GM23338 (cell line): ENCODE data around the gene ADAM11. TPM values are rescaled to one million over a fixed set of nuclear protein-coding genes. Genes with fewer than 3 reads are reported as not detected.

Source experiments
- ATAC-seq: fragments of 200-7000 bp; cut with Tn5 transposase; 3 replicates; pipeline ENCODE4 v1.9.1; 2020
- DNase-seq: peaks from one replicate; pipeline ENCODE4 v3.0.0-alpha.2; 2015; ENCODE audit warnings: low spot score
- H2AFZ ChIP-seq: fragments of 200-600 bp; sonication (generic); 2 replicates; pipeline ENCODE4 v1.8.0; 2016; ENCODE audit warnings: antibody characterized with exemption, mild to moderate bottlenecking, moderate library complexity
- H3F3A ChIP-seq: fragments of 200-600 bp; sonication (generic); replicated peaks from 2 replicates; pipeline ENCODE4 v1.8.0; 2017; ENCODE audit warnings: antibody characterized with exemption, mixed run types, low read depth
- H3K27ac ChIP-seq: fragments of 200-600 bp; sonication (generic); 2 replicates; pipeline ENCODE4 v1.6.1; 2016; ENCODE audit warnings: low read depth
- H3K27me3 ChIP-seq: fragments of 200-600 bp; sonication (generic); 2 replicates; pipeline ENCODE4 v1.8.0; 2016; ENCODE audit warnings: mild to moderate bottlenecking, mixed run types, moderate library complexity; ENCODE audit not compliant: insufficient read depth
- H3K36me3 ChIP-seq: fragments of 200-600 bp; sonication (generic); 2 replicates; pipeline ENCODE4 v1.8.0; 2016; ENCODE audit warnings: mild to moderate bottlenecking; ENCODE audit not compliant: insufficient read depth
- H3K4me1 ChIP-seq: fragments of 200-600 bp; sonication (generic); 2 replicates; pipeline ENCODE4 v1.8.0; 2016; ENCODE audit warnings: mild to moderate bottlenecking, moderate library complexity; ENCODE audit not compliant: insufficient read depth
- H3K4me2 ChIP-seq: fragments of 200-600 bp; sonication (generic); 2 replicates; pipeline ENCODE4 v1.7.1; 2017; ENCODE audit warnings: mixed run types
- H3K4me3 ChIP-seq: fragments of 200-600 bp; sonication (generic); 2 replicates; pipeline ENCODE4 v1.6.1; 2016; ENCODE audit warnings: mixed run types
- H3K79me2 ChIP-seq: fragments of 200-600 bp; sonication (generic); replicated peaks from 2 replicates; pipeline ENCODE4 v1.8.0; 2017; ENCODE audit warnings: mild to moderate bottlenecking; ENCODE audit not compliant: insufficient read depth
- H3K9me2 ChIP-seq: fragments of 200-600 bp; sonication (generic); 2 replicates; pipeline ENCODE4 v1.8.0; 2017; ENCODE audit not compliant: insufficient read depth
- H4K20me1 ChIP-seq: fragments of 200-600 bp; sonication (generic); replicated peaks from 2 replicates; pipeline ENCODE4 v1.8.0; 2017; ENCODE audit warnings: mild to moderate bottlenecking; ENCODE audit not compliant: insufficient read depth
- H3K27ac Mint-ChIP-seq: 2 replicates; pipeline ENCODE4 v1.8.0; 2020; ENCODE audit warnings: inconsistent platforms, mild to moderate bottlenecking, moderate library complexity, mixed read lengths
- H3K27me3 Mint-ChIP-seq: 3 replicates; pipeline ENCODE4 v1.8.0; 2022; ENCODE audit warnings: low read depth, mild to moderate bottlenecking, moderate library complexity, mixed read lengths, inconsistent platforms; ENCODE audit not compliant: insufficient read depth, poor library complexity
- H3K36me3 Mint-ChIP-seq: 3 replicates; pipeline ENCODE4 v1.8.0; 2021; ENCODE audit warnings: low read depth, mild to moderate bottlenecking, inconsistent platforms, moderate library complexity, mixed read lengths
- H3K4me1 Mint-ChIP-seq: 3 replicates; pipeline ENCODE4 v1.8.0; 2020; ENCODE audit warnings: mild to moderate bottlenecking, inconsistent platforms, mixed read lengths
- H3K4me3 Mint-ChIP-seq: 3 replicates; pipeline ENCODE4 v1.8.0; 2021; ENCODE audit warnings: moderate library complexity, mild to moderate bottlenecking, inconsistent platforms, mixed read lengths
- H3K9me3 Mint-ChIP-seq: 3 replicates; pipeline ENCODE4 v1.8.0; 2020; ENCODE audit warnings: moderate library complexity, mild to moderate bottlenecking, inconsistent platforms, mixed read lengths
- CREB1 ChIP-seq: fragments of 250-450 bp; sonication (Bioruptor Pico); IDR thresholded peaks from 2 replicates; pipeline ENCODE4 v1.5.0; 2020; ENCODE audit warnings: low read depth, mild to moderate bottlenecking, moderate library complexity
- EZH2 ChIP-seq: fragments of 200-600 bp; sonication (generic); IDR thresholded peaks from one replicate; pipeline ENCODE4 v1.8.0; 2017; ENCODE audit warnings: antibody characterized with exemption, mild to moderate bottlenecking, low read depth; ENCODE audit not compliant: unreplicated experiment
- EZH2phosphoT487 ChIP-seq: fragments of 200-600 bp; sonication (generic); IDR thresholded peaks from one replicate; pipeline ENCODE4 v1.8.1; 2018; ENCODE audit warnings: antibody characterized with exemption; ENCODE audit not compliant: unreplicated experiment
- JUNB ChIP-seq: IDR thresholded peaks from one replicate; pipeline ENCODE4 v1.6.1; 2016; ENCODE audit warnings: antibody characterized with exemption; ENCODE audit not compliant: unreplicated experiment
- POLR2AphosphoS5 ChIP-seq: IDR thresholded peaks from 2 replicates; pipeline ENCODE4 v1.6.1; 2016; ENCODE audit warnings: antibody characterized with exemption, low read depth
- STAT1 ChIP-seq: IDR thresholded peaks from one replicate; pipeline ENCODE4 v1.6.1; 2016; ENCODE audit warnings: antibody characterized with exemption; ENCODE audit not compliant: unreplicated experiment
- ZNF114 ChIP-seq: fragments of 250-450 bp; sonication (Bioruptor Pico); IDR thresholded peaks from 2 replicates; pipeline ENCODE4 v1.5.0; 2020; ENCODE audit warnings: mild to moderate bottlenecking, moderate library complexity
- ZNF331 ChIP-seq: fragments of 250-450 bp; sonication (Bioruptor Pico); IDR thresholded peaks from 2 replicates; pipeline ENCODE4 v1.5.0; 2020; ENCODE audit warnings: low read depth, mild to moderate bottlenecking, moderate library complexity
- polyA plus RNA-seq: library from polyadenylated mRNA; unstranded; fragments of >200 nt; fragmentation: Nextera tagmentation; extraction: Ambion mirVana; gene quantifications from 2 replicates; pipeline ENCODE4 v1.2.1, GENCODE V29; 2016
- total RNA-seq: library from RNA; depleted of rRNA; stranded (reverse); fragments of >200 nt; shearing (Covaris generic); gene quantifications from 2 replicates; pipeline ENCODE4 v1.2.3, GENCODE V29; 2014

The ADAM11 gene
- total and polyA plus RNA-seq, 2 experiments from 2014 or later = 0.55 to 4.7 TPM

DNA sequence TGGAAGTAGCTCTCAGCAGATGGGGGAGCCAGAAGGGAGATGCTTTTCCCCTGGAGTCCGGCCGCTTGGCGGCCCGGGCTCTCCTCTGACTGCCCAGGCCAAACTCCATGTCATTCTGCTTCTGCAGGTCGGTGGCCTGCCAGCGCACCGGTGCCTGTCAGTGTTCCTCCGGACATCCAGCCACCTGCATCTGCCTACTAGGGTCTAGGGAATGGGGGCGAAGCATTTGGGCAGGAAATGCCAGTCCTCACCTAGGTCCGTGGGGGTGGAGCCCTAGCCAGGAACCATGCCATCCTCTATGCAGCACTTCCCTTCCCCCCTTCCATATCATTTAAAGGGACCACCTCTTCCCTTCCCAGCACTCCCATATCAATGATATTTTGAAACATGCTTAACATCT, 37.1 kb downstream of the ADAM11 start:
- peak; percentile 10; the same call in 2 of the 3 replicates for ATAC-seq
- Mint-ChIP-seq H3K9me3 (no peaks in the 10 kb centered on the region), H3K4me3 (no peak overlapping the region), H3K27me3 (peaks cover 12% of the 10 kb centered on the region), H3K27ac (peak overlapping the region; percentile 63), H3K4me1 (peaks cover 35% of the 10 kb centered on the region), H3K36me3 (peaks cover 28% of the 10 kb centered on the region; the same call in 2 of the 3 replicates)
- Histone ChIP-seq H3K9me2 (no peaks in the 10 kb centered on the region), H3K27ac (peak overlapping the region; percentile 86; the same call in 1 of the 2 replicates), H3K4me2 (no peak overlapping the region), H4K20me1 (peaks cover 7% of the 10 kb centered on the region; the same call in 1 of the 2 replicates), H3K4me1 (peaks cover 25% of the 10 kb centered on the region), H3K79me2 (0 out of 2 replicates have a peak, but pooled peaks cover 10% of the 10 kb centered on the region), H3K27me3 (no peaks in the 10 kb centered on the region), H3K36me3 (no peaks in the 10 kb centered on the region), H3F3A (peaks cover 27% of the 10 kb centered on the region; the same call in 1 of the 2 replicates), H3K4me3 (no peak overlapping the region), H2AFZ (no peak overlapping the region)
- DNase-seq = no peak
- no peak for TF ChIP-seq EZH2phosphoT487
- TF ChIP-seq CREB1 (CRISPR knock-in tag) = no peak
- 0 out of 2 replicates have a peak, but pooled peaks have one; percentile 20 for TF ChIP-seq POLR2AphosphoS5

DNA sequence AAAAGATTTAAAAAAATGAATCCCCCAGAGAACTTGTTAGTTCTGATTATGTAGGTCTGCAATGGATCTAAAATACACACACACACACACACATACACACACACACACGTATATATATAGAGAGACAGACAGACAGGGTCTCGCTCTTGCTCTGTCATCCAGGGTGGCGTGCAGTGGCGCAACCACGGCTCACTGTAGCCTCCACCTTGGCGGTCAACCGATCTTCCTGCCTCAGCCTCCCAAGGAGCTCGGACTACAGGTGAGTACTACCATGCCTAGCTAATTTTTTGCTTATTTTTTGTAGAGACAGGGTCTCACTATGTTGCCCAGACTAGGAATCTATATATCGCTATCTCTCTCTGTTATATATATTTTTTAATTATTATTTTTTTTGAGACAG, 37.9 kb downstream of the ADAM11 start:
- no peak overlapping the region for H3K27ac ChIP-seq
- 0 out of 2 replicates have a peak, but pooled peaks cover 10% of the 10 kb centered on the region for H3K79me2 ChIP-seq
- no peaks in the 10 kb centered on the region for H3K9me2 ChIP-seq
- peaks cover 7% of the 10 kb centered on the region for H3K36me3 ChIP-seq
- Mint-ChIP-seq H3K27ac (no peak overlapping the region), H3K4me1 (peaks cover 35% of the 10 kb centered on the region), H3K9me3 (no peaks in the 10 kb centered on the region), H3K27me3 (peaks cover 8% of the 10 kb centered on the region), H3K36me3 (peaks cover 36% of the 10 kb centered on the region), H3K4me3 (no peak overlapping the region)
- H3K4me2 ChIP-seq = no peak overlapping the region
- no peaks in the 10 kb centered on the region for H3K27me3 ChIP-seq
- TF ChIP-seq EZH2 = no peak
- ATAC-seq = no peak
- no peak for DNase-seq
- H4K20me1 ChIP-seq = peaks cover 7% of the 10 kb centered on the region
- H3K4me3 ChIP-seq = no peak overlapping the region
- peaks cover 27% of the 10 kb centered on the region; the same call in 1 of the 2 replicates for H3F3A ChIP-seq
- H2AFZ ChIP-seq = no peak overlapping the region
- H3K4me1 ChIP-seq = peaks cover 25% of the 10 kb centered on the region

DNA sequence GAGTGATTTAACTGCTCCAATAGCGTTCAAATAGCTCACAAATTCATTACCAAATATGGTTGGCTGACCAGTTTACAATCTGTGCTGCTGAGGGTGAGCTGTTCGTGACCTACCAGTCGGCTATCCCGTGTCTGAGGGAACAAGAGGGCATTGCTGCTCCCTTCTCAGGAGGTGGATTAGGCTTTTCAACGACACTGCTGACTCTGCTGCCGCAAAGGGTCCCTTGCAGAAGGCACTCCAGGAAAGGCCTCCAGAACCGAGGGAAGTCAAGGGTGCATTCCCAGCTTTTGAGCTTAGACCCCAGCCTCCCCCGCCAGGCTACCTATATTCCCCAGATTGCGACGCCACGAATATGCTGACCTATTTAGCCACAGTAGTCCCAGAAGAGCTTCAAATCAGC, 39.0 kb downstream of the ADAM11 start:
- H3F3A ChIP-seq = peaks cover 27% of the 10 kb centered on the region; the same call in 1 of the 2 replicates
- Mint-ChIP-seq H3K27me3 (peaks cover 8% of the 10 kb centered on the region), H3K9me3 (no peaks in the 10 kb centered on the region), H3K27ac (peak overlapping the region; percentile 81), H3K4me1 (peaks cover 35% of the 10 kb centered on the region), H3K36me3 (peaks cover 46% of the 10 kb centered on the region), H3K4me3 (no peak overlapping the region)
- H3K4me2 ChIP-seq = no peak overlapping the region
- no peak overlapping the region for H2AFZ ChIP-seq
- H3K4me1 ChIP-seq = peaks cover 25% of the 10 kb centered on the region
- no peak for TF ChIP-seq STAT1
- TF ChIP-seq ZNF114 (CRISPR knock-in tag) = no peak
- no peak for TF ChIP-seq ZNF331
- TF ChIP-seq EZH2 = no peak
- no peak for TF ChIP-seq JUNB
- ATAC-seq (peak; percentile 30), DNase-seq (no peak)
- no peaks in the 10 kb centered on the region for H3K9me2 ChIP-seq
- no peak overlapping the region for H3K4me3 ChIP-seq
- peaks cover 7% of the 10 kb centered on the region for H4K20me1 ChIP-seq
- H3K36me3 ChIP-seq = peaks cover 12% of the 10 kb centered on the region
- peaks cover 11% of the 10 kb centered on the region; the same call in 1 of the 2 replicates for H3K79me2 ChIP-seq
- H3K27me3 ChIP-seq = no peaks in the 10 kb centered on the region
- peak overlapping the region; percentile 83; the same call in 1 of the 2 replicates for H3K27ac ChIP-seq
